Measurements from ENCODE around the gene QSOX2.

- no peak for TF ChIP-seq YY1 (IDR thresholded peaks at IDR 0.05)
- no peak for TF ChIP-seq TAF1 (conservative IDR thresholded peaks at IDR 0.05)
- no peak for TF ChIP-seq GABPA (IDR thresholded peaks at IDR 0.05 in 1 of 2, conservative IDR thresholded peaks at IDR 0.05 in 1 of 2)
- no peak for TF ChIP-seq RXRA (IDR thresholded peaks at IDR 0.05)
- no peak for TF ChIP-seq FOXA2 (IDR thresholded peaks at IDR 0.05)
- no peak for TF ChIP-seq CTCF (IDR thresholded peaks at IDR 0.05; ENCODE audit: low read depth, low read length, missing input control)
- TF ChIP-seq SP1 (IDR thresholded peaks at IDR 0.05): no peak
These were observed 36.9 kb downstream of the QSOX2 start for GRCh38 chr9:136208675-136209074.

Data from liver (tissue), 3 donors.